CD4-positive, alpha-beta T cell (primary cell): ENCODE data around the gene ZNF423. TPM values are rescaled to one million over a fixed set of nuclear protein-coding genes. Genes with fewer than 3 reads are reported as not detected.

Experiments
- ATAC-seq: fragments of 200-7000 bp; cut with Tn5 transposase; one replicate; pipeline ENCODE4 v1.10.0; 2022; ENCODE audit warnings: mild to moderate bottlenecking; ENCODE audit not compliant: poor library complexity
- CTCF ChIA-PET: fragments of 350-600 bp; sonication (Branson Sonifier 250); formaldehyde crosslinking; loops from one replicate; lab custom pipeline; 2021; ENCODE audit warnings: antibody characterized with exemption, inconsistent platforms; lab: Charles Lee
- POLR2A ChIA-PET: fragments of 350-600 bp; sonication (Branson Sonifier 250); formaldehyde crosslinking; loops from one replicate; lab custom pipeline; 2021; ENCODE audit warnings: antibody characterized with exemption, inconsistent platforms; lab: Charles Lee
- DNase-seq, 14 experiments: peaks; one replicate each; pipeline ENCODE4 v3.0.0-alpha.2; 2013 to 2020; ENCODE audit warnings: mixed read lengths in 2 of 14
- H3K27ac ChIP-seq, 2 donors: one replicate each; pipeline versions ENCODE4 v1.5.1 to v1.7.0; 2013; ENCODE audit warnings: low read length in 2 of 2, low read depth in 1 of 2, mild to moderate bottlenecking in 1 of 2
- H3K27me3 ChIP-seq, 2 experiments: 1 replicate in 1 of 2; 2 replicates in 1 of 2; pipeline versions ENCODE4 v1.6.1 to v1.7.0; 2013; ENCODE audit warnings: low read length in 2 of 2, control low read depth in 1 of 2, mild to moderate bottlenecking in 1 of 2, moderate library complexity in 1 of 2; ENCODE audit not compliant: insufficient read depth in 2 of 2, control insufficient read depth in 1 of 2
- H3K36me3 ChIP-seq: one replicate; pipeline ENCODE4 v1.6.1; 2013; ENCODE audit warnings: low read length, control low read depth; ENCODE audit not compliant: insufficient read depth
- H3K4me1 ChIP-seq: one replicate; pipeline ENCODE4 v1.6.1; 2013; ENCODE audit warnings: low read length, control low read depth; ENCODE audit not compliant: insufficient read depth
- H3K4me3 ChIP-seq: one replicate; pipeline ENCODE4 v1.5.1; 2013; ENCODE audit warnings: mild to moderate bottlenecking, low read length, moderate library complexity
- H3K9me3 ChIP-seq, 2 experiments: 1 replicate in 1 of 2; 2 replicates in 1 of 2; pipeline versions ENCODE4 v1.6.1 to v1.7.0; 2013; ENCODE audit warnings: low read length in 2 of 2, mild to moderate bottlenecking in 2 of 2, control low read depth in 1 of 2, moderate library complexity in 1 of 2; ENCODE audit not compliant: control insufficient read depth in 1 of 2, insufficient read depth in 1 of 2
- H3K27ac Mint-ChIP-seq: one replicate; pipeline ENCODE4 v1.8.0; 2020; ENCODE audit warnings: mixed read lengths
- H3K27me3 Mint-ChIP-seq: one replicate; pipeline ENCODE4 v1.8.0; 2021; ENCODE audit warnings: mixed read lengths
- H3K36me3 Mint-ChIP-seq: one replicate; pipeline ENCODE4 v1.8.0; 2021; ENCODE audit warnings: low read depth, mixed read lengths
- H3K4me1 Mint-ChIP-seq: one replicate; pipeline ENCODE4 v1.8.0; 2021; ENCODE audit warnings: low read depth, mixed read lengths
- H3K4me3 Mint-ChIP-seq: one replicate; pipeline ENCODE4 v1.8.0; 2020; ENCODE audit warnings: mild to moderate bottlenecking, mixed read lengths
- H3K9me3 Mint-ChIP-seq: one replicate; pipeline ENCODE4 v1.8.0; 2020; ENCODE audit warnings: mixed read lengths
- intact Hi-C, 2 experiments: fragments of 100-400 bp; cut with DNase I in 1 of 2; cut with micrococcal nuclease in 1 of 2; formaldehyde crosslinking; loops; one replicate each; pipeline versions ENCODE4 v1.15.1 to v1.9.0; 2023 to 2025; cut with DNase I, micrococcal nuclease
- total RNA-seq, 174 experiments: library from RNA in 2 of 174; stranded (reverse) in 2 of 174; gene quantifications; one replicate each; pipeline ENCODE4 v1.2.3 and lab custom pipeline; 2021 to 2026
- TF ChIP-seq, protein P1 (sequence below): fragments of 200-600 bp; IDR thresholded peaks from one replicate; pipeline ENCODE4 v1.8.0; 2022; ENCODE audit warnings: antibody characterized with exemption, mild to moderate bottlenecking

Gene ZNF423
- total RNA-seq, 2 experiments from 2014 or later: not detected

GRCh38 chr16:49520492-49521038 lies 335.3 kb downstream of the ZNF423 start:
- no peaks in the 10 kb centered on the region for H3K36me3 Mint-ChIP-seq
- ChIA-PET CTCF (no interaction called here), POLR2A (no interaction called here)
- no peak overlapping the region for H3K4me3 ChIP-seq
- TF ChIP-seq, protein P1, sequence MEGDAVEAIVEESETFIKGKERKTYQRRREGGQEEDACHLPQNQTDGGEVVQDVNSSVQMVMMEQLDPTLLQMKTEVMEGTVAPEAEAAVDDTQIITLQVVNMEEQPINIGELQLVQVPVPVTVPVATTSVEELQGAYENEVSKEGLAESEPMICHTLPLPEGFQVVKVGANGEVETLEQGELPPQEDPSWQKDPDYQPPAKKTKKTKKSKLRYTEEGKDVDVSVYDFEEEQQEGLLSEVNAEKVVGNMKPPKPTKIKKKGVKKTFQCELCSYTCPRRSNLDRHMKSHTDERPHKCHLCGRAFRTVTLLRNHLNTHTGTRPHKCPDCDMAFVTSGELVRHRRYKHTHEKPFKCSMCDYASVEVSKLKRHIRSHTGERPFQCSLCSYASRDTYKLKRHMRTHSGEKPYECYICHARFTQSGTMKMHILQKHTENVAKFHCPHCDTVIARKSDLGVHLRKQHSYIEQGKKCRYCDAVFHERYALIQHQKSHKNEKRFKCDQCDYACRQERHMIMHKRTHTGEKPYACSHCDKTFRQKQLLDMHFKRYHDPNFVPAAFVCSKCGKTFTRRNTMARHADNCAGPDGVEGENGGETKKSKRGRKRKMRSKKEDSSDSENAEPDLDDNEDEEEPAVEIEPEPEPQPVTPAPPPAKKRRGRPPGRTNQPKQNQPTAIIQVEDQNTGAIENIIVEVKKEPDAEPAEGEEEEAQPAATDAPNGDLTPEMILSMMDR: no peak
- H3K27me3 ChIP-seq: no peaks in the 10 kb centered on the region
- intact Hi-C loops: no loop called here
- H3K4me1 Mint-ChIP-seq: no peaks in the 10 kb centered on the region
- H3K4me1 ChIP-seq: peaks cover 2% of the 10 kb centered on the region
- H3K27ac ChIP-seq: no peak overlapping the region
- no peak for ATAC-seq
- H3K9me3 Mint-ChIP-seq: no peaks in the 10 kb centered on the region
- no peaks in the 10 kb centered on the region for H3K36me3 ChIP-seq
- no peak overlapping the region for H3K4me3 Mint-ChIP-seq
- no peaks in the 10 kb centered on the region for H3K9me3 ChIP-seq
- no peak for DNase-seq
- H3K27me3 Mint-ChIP-seq: no peaks in the 10 kb centered on the region
- no peak overlapping the region for H3K27ac Mint-ChIP-seq

- H3K4me3 ChIP-seq: no peak overlapping the region
- no peak for DNase-seq
- no peaks in the 10 kb centered on the region for H3K4me1 Mint-ChIP-seq
- H3K27me3 ChIP-seq: no peaks in the 10 kb centered on the region
- no peaks in the 10 kb centered on the region for H3K36me3 Mint-ChIP-seq
- no peak for ATAC-seq
- TF ChIP-seq, protein P1: no peak
- ChIA-PET POLR2A (no interaction called here), CTCF (no interaction called here)
- peaks cover 2% of the 10 kb centered on the region for H3K4me1 ChIP-seq
- intact Hi-C loops: no loop called here
- H3K36me3 ChIP-seq: no peaks in the 10 kb centered on the region
- no peaks in the 10 kb centered on the region for H3K9me3 Mint-ChIP-seq
- no peak overlapping the region for H3K27ac Mint-ChIP-seq
- no peaks in the 10 kb centered on the region for H3K27me3 Mint-ChIP-seq
- H3K4me3 Mint-ChIP-seq: no peak overlapping the region
- no peaks in the 10 kb centered on the region for H3K9me3 ChIP-seq
- no peak overlapping the region for H3K27ac ChIP-seq
Measured at GRCh38 chr16:49519741-49520140, 336.2 kb downstream of the ZNF423 start.

DNA sequence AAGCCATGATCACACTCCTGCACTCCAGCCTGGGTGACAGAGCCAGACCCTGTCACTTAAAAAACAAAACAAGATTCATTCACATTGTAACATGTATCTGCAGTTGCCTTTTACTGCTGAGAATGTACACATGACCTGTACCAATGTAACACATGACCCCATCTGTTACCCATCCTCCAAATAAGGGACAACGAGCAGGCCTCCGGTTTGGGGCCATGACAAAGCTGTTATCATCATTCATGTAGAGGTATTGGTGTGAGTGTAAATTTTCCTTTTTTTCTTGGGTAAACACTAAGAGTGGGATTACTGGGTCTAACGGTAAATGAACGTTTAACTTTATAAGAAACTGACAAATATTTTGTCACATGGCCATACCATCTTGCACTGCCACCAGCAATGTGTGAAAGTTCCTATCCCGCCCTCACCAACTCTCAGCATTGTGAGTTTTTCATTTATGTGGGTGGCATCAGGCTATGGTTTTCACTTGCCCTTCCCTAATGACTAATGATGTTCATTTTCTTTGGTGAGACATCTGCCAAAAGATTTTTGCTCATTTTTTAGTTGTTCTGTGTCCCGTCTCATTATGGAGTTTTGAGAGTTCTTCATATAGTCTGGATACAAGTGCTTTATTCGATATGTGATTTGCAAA lies 336.8 kb downstream of the ZNF423 start:
- Histone ChIP-seq H3K4me1 (peaks cover 2% of the 10 kb centered on the region), H3K9me3 (no peaks in the 10 kb centered on the region), H3K27ac (no peak overlapping the region), H3K36me3 (no peaks in the 10 kb centered on the region), H3K4me3 (no peak overlapping the region), H3K27me3 (no peaks in the 10 kb centered on the region)
- POLR2A ChIA-PET: no interaction called here
- TF ChIP-seq, protein P1: no peak
- CTCF ChIA-PET: no interaction called here
- H3K4me3 Mint-ChIP-seq: no peak overlapping the region
- no peaks in the 10 kb centered on the region for H3K36me3 Mint-ChIP-seq
- no peak for DNase-seq
- no peaks in the 10 kb centered on the region for H3K4me1 Mint-ChIP-seq
- H3K9me3 Mint-ChIP-seq: no peaks in the 10 kb centered on the region
- intact Hi-C loops: no loop called here
- H3K27me3 Mint-ChIP-seq: no peaks in the 10 kb centered on the region
- H3K27ac Mint-ChIP-seq: no peak overlapping the region
- ATAC-seq: no peak
